H1 (cell line): ENCODE results near the gene AOPEP. TPM values are rescaled to one million over a fixed set of nuclear protein-coding genes. Genes with fewer than 3 reads are reported as not detected.

ENCODE experiments used
- CTCF ChIA-PET: fragments of 300-600 bp; sonication (Branson Sonifier 250); formaldehyde crosslinking; loops from one replicate; lab custom pipeline; 2021; ENCODE audit not compliant: partially characterized antibody; lab: Charles Lee
- POLR2A ChIA-PET: fragments of 300-600 bp; sonication (Branson Sonifier 250); formaldehyde crosslinking; loops from one replicate; lab custom pipeline; 2021; ENCODE audit warnings: inconsistent platforms; ENCODE audit not compliant: partially characterized antibody; lab: Charles Lee
- DNase-seq, 2 experiments: peaks; one replicate each; pipeline versions ENCODE4 v3.0.0 to v3.0.0-alpha.2; 2010 to 2022; ENCODE audit warnings: low spot score in 2 of 2, low read depth in 1 of 2, mixed read lengths in 1 of 2
- FAIRE-seq: peaks from 2 replicates; lab custom pipeline; 2011; peaks lifted over from hg19 to GRCh38; lab: Jason Lieb, UNC
- H2AFZ ChIP-seq: 2 replicates; pipeline ENCODE4 v1.8.1; 2012; ENCODE audit warnings: low read length, inconsistent platforms
- H2AK5ac ChIP-seq: 2 replicates; pipeline ENCODE4 v1.6.1; 2013; ENCODE audit warnings: low read depth, low read length
- H2BK120ac ChIP-seq: replicated peaks from 2 replicates; pipeline ENCODE3; 2013; ENCODE audit warnings: low read depth, low read length, inconsistent platforms
- H2BK12ac ChIP-seq: 2 replicates; pipeline ENCODE4 v1.6.1; 2013; ENCODE audit warnings: low read depth, low read length
- H2BK15ac ChIP-seq: 2 replicates; pipeline ENCODE4 v1.6.1; 2013; ENCODE audit warnings: low read length
- H2BK20ac ChIP-seq: 2 replicates; pipeline ENCODE4 v1.6.1; 2013; ENCODE audit warnings: low read length
- H2BK5ac ChIP-seq: 2 replicates; pipeline ENCODE4 v1.6.1; 2013; ENCODE audit warnings: low read depth, low read length
- H3K14ac ChIP-seq: 2 replicates; pipeline ENCODE4 v1.6.1; 2013; ENCODE audit warnings: inconsistent platforms; ENCODE audit not compliant: insufficient read length
- H3K18ac ChIP-seq: 2 replicates; pipeline ENCODE4 v1.6.1; 2013; ENCODE audit warnings: low read length; ENCODE audit errors: extremely low read depth
- H3K23ac ChIP-seq: 2 replicates; pipeline ENCODE4 v1.6.1; 2013; ENCODE audit warnings: inconsistent platforms; ENCODE audit not compliant: insufficient read length
- H3K23me2 ChIP-seq: 2 replicates; pipeline ENCODE4 v1.6.1; 2013; ENCODE audit warnings: low read depth, low read length
- H3K27ac ChIP-seq: 2 replicates; pipeline ENCODE4 v1.6.1; 2011; ENCODE audit warnings: low read depth, low read length, inconsistent platforms
- H3K27me3 ChIP-seq, 4 experiments: replicated peaks in 1 of 4; 1 replicate in 1 of 4; 2 replicates in 3 of 4; pipeline versions ENCODE4 v1.6.1 to v1.8.1; 2011 to 2013; ENCODE audit warnings: low read length in 3 of 4, mild to moderate bottlenecking in 3 of 4, inconsistent platforms in 2 of 4, mixed read lengths in 2 of 4, moderate library complexity in 1 of 4; ENCODE audit not compliant: control insufficient read depth in 3 of 4, insufficient read depth in 3 of 4; ENCODE audit errors: extremely low read depth in 1 of 4
- H3K36me3 ChIP-seq, 4 experiments: 2 replicates each; pipeline versions ENCODE4 v1.6.1 to v1.8.1; 2011 to 2013; ENCODE audit warnings: mild to moderate bottlenecking in 4 of 4, low read length in 3 of 4, moderate library complexity in 2 of 4, control low read depth in 1 of 4, inconsistent platforms in 1 of 4; ENCODE audit not compliant: insufficient read depth in 4 of 4, control insufficient read depth in 2 of 4
- H3K4ac ChIP-seq: replicated peaks from 2 replicates; pipeline ENCODE3; 2013; ENCODE audit warnings: low read length, low read depth, mixed read lengths, inconsistent platforms; ENCODE audit not compliant: insufficient read length
- H3K4me1 ChIP-seq, 4 experiments: replicated peaks in 1 of 4; 1 replicate in 1 of 4; 2 replicates in 3 of 4; pipeline versions ENCODE4 v1.6.1 to v1.8.1; 2011 to 2013; ENCODE audit warnings: low read length in 3 of 4, inconsistent platforms in 2 of 4, mixed read lengths in 1 of 4; ENCODE audit not compliant: insufficient read depth in 4 of 4, control insufficient read depth in 3 of 4
- H3K4me2 ChIP-seq, 2 experiments: 2 replicates each; pipeline versions ENCODE4 v1.6.1 to v1.8.1; 2011 to 2013; ENCODE audit warnings: low read depth in 2 of 2, low read length in 2 of 2, control low read depth in 1 of 2, inconsistent platforms in 1 of 2, mild to moderate bottlenecking in 1 of 2; ENCODE audit not compliant: insufficient read depth in 1 of 2
- H3K4me3 ChIP-seq, 4 experiments: fragments of 200-600, 300-600 bp in 1 of 4; sonication (generic), shearing (Covaris generic), sonication (Bioruptor Twin) in 1 of 4; 2 replicates each; pipeline versions ENCODE4 v1.5.1 to v1.8.1; 2011 to 2016; ENCODE audit warnings: low read length in 4 of 4, low read depth in 3 of 4, control low read depth in 2 of 4, inconsistent platforms in 2 of 4, mild to moderate bottlenecking in 2 of 4, mixed read lengths in 1 of 4, moderate library complexity in 1 of 4; ENCODE audit not compliant: insufficient read depth in 2 of 4; ENCODE audit errors: extremely low read depth in 1 of 4
- H3K56ac ChIP-seq: replicated peaks from 2 replicates; pipeline ENCODE3; 2013; ENCODE audit warnings: low read depth, mild to moderate bottlenecking, mixed read lengths, low read length, inconsistent platforms; ENCODE audit not compliant: insufficient read length
- H3K79me1 ChIP-seq: 2 replicates; pipeline ENCODE4 v1.6.1; 2013; ENCODE audit warnings: low read depth, low read length, control low read depth
- H3K79me2 ChIP-seq, 2 experiments: 2 replicates each; pipeline versions ENCODE4 v1.6.1 to v1.8.1; 2012 to 2013; ENCODE audit warnings: low read length in 2 of 2, mild to moderate bottlenecking in 2 of 2, inconsistent platforms in 1 of 2; ENCODE audit not compliant: insufficient read depth in 2 of 2, control insufficient read depth in 1 of 2
- H3K9ac ChIP-seq, 4 experiments: replicated peaks in 1 of 4; 1 replicate in 1 of 4; 2 replicates in 3 of 4; pipeline versions ENCODE4 v1.6.1 to v1.8.1; 2011 to 2013; ENCODE audit warnings: low read depth in 3 of 4, low read length in 3 of 4, control low read depth in 2 of 4, mild to moderate bottlenecking in 2 of 4, moderate library complexity in 2 of 4, inconsistent platforms in 1 of 4; ENCODE audit errors: extremely low read depth in 1 of 4
- H3K9me3 ChIP-seq, 2 experiments: 2 replicates each; pipeline versions ENCODE4 v1.6.1 to v1.8.1; 2012 to 2013; ENCODE audit warnings: mild to moderate bottlenecking in 2 of 2, moderate library complexity in 2 of 2, control low read depth in 1 of 2, inconsistent platforms in 1 of 2, low read depth in 1 of 2, low read length in 1 of 2, mixed read lengths in 1 of 2; ENCODE audit not compliant: insufficient read depth in 2 of 2
- H4K20me1 ChIP-seq, 2 experiments: replicated peaks in 1 of 2; 2 replicates each; pipeline versions ENCODE3 to v1.8.1; 2011 to 2013; ENCODE audit warnings: inconsistent platforms in 2 of 2, low read length in 2 of 2, mild to moderate bottlenecking in 1 of 2; ENCODE audit not compliant: insufficient read depth in 2 of 2, control insufficient read depth in 1 of 2
- H4K5ac ChIP-seq: 2 replicates; pipeline ENCODE4 v1.6.1; 2013; ENCODE audit warnings: low read length, low read depth, mixed read lengths, inconsistent platforms; ENCODE audit not compliant: insufficient read length
- H4K8ac ChIP-seq: 2 replicates; pipeline ENCODE4 v1.8.0; 2013; ENCODE audit warnings: mild to moderate bottlenecking, moderate library complexity, low read length, inconsistent platforms; ENCODE audit not compliant: insufficient read depth; ENCODE audit errors: extremely low read depth
- H4K91ac ChIP-seq: replicated peaks from 2 replicates; pipeline ENCODE3; 2013; ENCODE audit warnings: low read length, mixed read lengths, inconsistent platforms; ENCODE audit not compliant: insufficient read length
- CBX5 ChIP-seq: fragments of 300-800, 300-1000 bp; sonication (generic); IDR thresholded peaks from 2 replicates; pipeline ENCODE4 v1.7.1; 2016; ENCODE audit warnings: antibody characterized with exemption, low read length, low read depth
- CHD1 ChIP-seq: IDR thresholded peaks from 2 replicates; pipeline ENCODE4 v1.6.1; 2012; ENCODE audit warnings: low read depth, low read length, improper control_type of control experiment
- CHD2 ChIP-seq: IDR thresholded peaks from 2 replicates; pipeline ENCODE4 v1.6.1; 2012; ENCODE audit warnings: low read length, improper control_type of control experiment
- EP300 ChIP-seq, 2 experiments: IDR thresholded peaks; 1 replicate in 1 of 2; 2 replicates in 1 of 2; pipeline ENCODE4 v1.6.1; 2011 to 2012; ENCODE audit warnings: low read depth in 2 of 2, low read length in 2 of 2, mild to moderate bottlenecking in 2 of 2, borderline replicate concordance in 1 of 2, inconsistent platforms in 1 of 2, moderate library complexity in 1 of 2
- HDAC2 ChIP-seq, 2 experiments: fragments of 300-600 bp in 1 of 2; sonication (generic) in 1 of 2; IDR thresholded peaks; 2 replicates each; pipeline ENCODE4 v1.6.1; 2011 to 2012; ENCODE audit warnings: low read depth in 2 of 2, low read length in 2 of 2, mild to moderate bottlenecking in 2 of 2, moderate library complexity in 2 of 2, borderline replicate concordance in 1 of 2, inconsistent platforms in 1 of 2
- JUN ChIP-seq: IDR thresholded peaks from 2 replicates; pipeline ENCODE4 v1.6.1; 2011; ENCODE audit warnings: low read depth, mild to moderate bottlenecking, improper control_type of control experiment, low read length
- JUND ChIP-seq: IDR thresholded peaks from 2 replicates; pipeline ENCODE4 v1.6.1; 2011; ENCODE audit warnings: mild to moderate bottlenecking, improper control_type of control experiment, low read length
- KDM4A ChIP-seq: IDR thresholded peaks from one replicate; pipeline ENCODE4 v1.7.1; 2012; ENCODE audit warnings: low read depth, mild to moderate bottlenecking, moderate library complexity, low read length, inconsistent platforms; ENCODE audit not compliant: severe bottlenecking
- NANOG ChIP-seq: IDR thresholded peaks from 2 replicates; pipeline ENCODE4 v1.6.1; 2011; ENCODE audit warnings: low read length, low read depth, mild to moderate bottlenecking, inconsistent platforms; ENCODE audit not compliant: insufficient read depth, poor library complexity, severe bottlenecking
- NRF1 ChIP-seq: IDR thresholded peaks from 2 replicates; pipeline ENCODE4 v1.6.1; 2011; ENCODE audit warnings: mild to moderate bottlenecking, low read depth, low read length, improper control_type of control experiment
- POLR2AphosphoS5 ChIP-seq: IDR thresholded peaks from 2 replicates; pipeline ENCODE4 v1.6.1; 2011; ENCODE audit warnings: low read depth, low read length
- RBBP5 ChIP-seq: IDR thresholded peaks from 2 replicates; pipeline ENCODE4 v1.7.1; 2012; ENCODE audit warnings: low read depth, mild to moderate bottlenecking, inconsistent platforms, low read length, moderate library complexity, borderline replicate concordance
- RXRA ChIP-seq: IDR thresholded peaks from 2 replicates; pipeline ENCODE4 v1.6.1; 2011; ENCODE audit warnings: low read depth, mild to moderate bottlenecking, low read length, moderate library complexity; ENCODE audit not compliant: insufficient read depth
- SIX5 ChIP-seq: IDR thresholded peaks from 2 replicates; pipeline ENCODE4 v1.6.1; 2011; ENCODE audit warnings: mild to moderate bottlenecking, low read depth, low read length
- SRF ChIP-seq: IDR thresholded peaks from 2 replicates; pipeline ENCODE4 v1.6.1; 2011; ENCODE audit warnings: mild to moderate bottlenecking, low read depth, low read length, moderate library complexity
- WGBS, 2 experiments: shearing (Covaris generic) in 1 of 2; methylation state at CpG; one replicate each; pipeline versions ENCODE4 v1.1.6 to v1.1.7; 2013 to 2015; ENCODE audit warnings: low lambda C conversion rate in 2 of 2, mixed read lengths in 2 of 2, inconsistent platforms in 1 of 2, low coverage in 1 of 2, missing lambda C conversion rate in 1 of 2; ENCODE audit not compliant: insufficient replicate concordance in 2 of 2, insufficient coverage in 1 of 2, insufficient read length in 1 of 2; ENCODE audit errors: extremely low coverage in 1 of 2, missing lambda C conversion rate in 1 of 2; 5-methylcytosine and 5-hydroxymethylcytosine counted together
- polyA plus RNA-seq, 7 experiments: library from polyadenylated mRNA; depleted of rRNA in 3 of 7; stranded (reverse) in 5 of 7; unstranded in 2 of 7; fragments of >200 nt in 5 of 7; fragments of 200-250 nt in 2 of 7; gene quantifications; 1 replicate in 5 of 7; 2 replicates in 1 of 7; 4 replicates in 1 of 7; pipeline versions ENCODE4 v1.2.1 to v1.2.3, GENCODE V29; 2011 to 2013; ENCODE audit warnings: missing spikeins in 2 of 7, mixed read lengths in 2 of 7
- total RNA-seq: library from RNA; stranded (reverse); fragmentation: NEBNext Ultra II Directional; extraction: Animal tissue kit (Norgen Biotek cat#: 25700); gene quantifications from 2 replicates; pipeline ENCODE4 v1.2.1, GENCODE V29; 2021

The AOPEP gene
- total and polyA plus RNA-seq, 2 of the 8 experiments (the other 6 are each of a cell fraction or from before 2014, with no cell fraction given), result 6.1 to 14.3 TPM

DNA sequence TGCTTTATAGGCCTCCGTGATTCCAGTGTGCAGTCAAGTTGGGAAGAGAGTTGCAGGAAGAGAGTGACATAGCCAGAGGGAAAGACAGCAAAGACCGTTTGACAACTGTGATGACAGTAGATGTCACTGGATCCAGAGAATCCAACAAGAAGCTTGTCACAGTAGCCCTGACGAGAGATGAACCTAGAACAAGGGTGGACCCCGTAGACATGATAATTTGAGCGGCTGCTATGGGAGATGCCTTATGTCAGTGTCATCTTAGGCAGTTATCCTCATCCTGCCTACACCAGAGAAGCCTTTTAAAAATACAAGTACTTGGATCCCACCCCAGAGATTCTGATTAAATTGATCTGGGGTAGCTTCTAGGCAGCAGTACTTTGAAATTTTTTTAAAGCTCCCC is 125.4 kb downstream of the AOPEP start:
- H2BK120ac ChIP-seq, result no peak overlapping the region
- no peak overlapping the region for H2BK15ac ChIP-seq
- no peak overlapping the region for H4K8ac ChIP-seq
- H3K27ac ChIP-seq, result no peak overlapping the region
- H4K5ac ChIP-seq, result no peak overlapping the region
- FAIRE-seq (no peak), DNase-seq (peak in 1 of 2 experiments; percentile 26)
- H3K4ac ChIP-seq, result no peak overlapping the region
- no peaks in the 10 kb centered on the region for H3K79me1 ChIP-seq
- H3K4me3 ChIP-seq, result no peak overlapping the region
- H2BK5ac ChIP-seq, result no peak overlapping the region
- H4K20me1 ChIP-seq, result no peaks in the 10 kb centered on the region
- H2BK20ac ChIP-seq, result no peak overlapping the region
- H3K36me3 ChIP-seq, result no peaks in the 10 kb centered on the region
- H3K23me2 ChIP-seq, result no peaks in the 10 kb centered on the region
- H2AK5ac ChIP-seq, result no peak overlapping the region
- CTCF ChIA-PET, result no interaction called here
- H3K9me3 ChIP-seq, result no peaks in the 10 kb centered on the region
- no peak overlapping the region for H2AFZ ChIP-seq
- no peak overlapping the region for H3K23ac ChIP-seq
- H3K27me3 ChIP-seq, result no peaks in the 10 kb centered on the region
- no peak overlapping the region for H2BK12ac ChIP-seq
- H3K9ac ChIP-seq, result no peak overlapping the region
- H3K4me1 ChIP-seq, result peaks cover 0 to 5% (median 0%) of the 10 kb centered on the region in 4 experiments; a peak in 1 of 7 replicates
- H4K91ac ChIP-seq, result no peak overlapping the region
- POLR2A ChIA-PET, result no interaction called here
- H3K56ac ChIP-seq, result no peak overlapping the region
- no peaks in the 10 kb centered on the region for H3K79me2 ChIP-seq
- H3K4me2 ChIP-seq, result no peak overlapping the region
- WGBS, 2 experiments, result 93% methylated on average over 5 of the region's 5 CpGs; no CpG with 5 or more reads in 1 of the 2 experiments
- no peak overlapping the region for H3K18ac ChIP-seq
- H3K14ac ChIP-seq, result no peak overlapping the region
- no peak for TF ChIP-seq RBBP5
- TF ChIP-seq POLR2AphosphoS5, result no peak
- TF ChIP-seq EP300 (IDR thresholded peaks at IDR 0.05; ENCODE audit: borderline replicate concordance in 1 of 2, low read depth in 2 of 2, low read length in 2 of 2), result no peak
- TF ChIP-seq JUND, result no peak
- TF ChIP-seq CBX5, result no peak
- TF ChIP-seq NRF1, result no peak
- TF ChIP-seq SIX5, result no peak
- TF ChIP-seq KDM4A, result no peak
- TF ChIP-seq SRF, result no peak
- no peak for TF ChIP-seq NANOG
- TF ChIP-seq CHD2, result no peak
- no peak for TF ChIP-seq RXRA
- TF ChIP-seq HDAC2 (IDR thresholded peaks at IDR 0.05; ENCODE audit: borderline replicate concordance in 1 of 2, low read depth in 2 of 2, low read length in 2 of 2), result no peak
- no peak for TF ChIP-seq JUN
- no peak for TF ChIP-seq CHD1
